Activated CD4-positive, alpha-beta memory T cell treated with anti-CD3 and anti-CD28 coated beads for 36 hours (primary cell): ENCODE measurements around the gene JMY. TPM values are rescaled to one million over a fixed set of nuclear protein-coding genes. Genes with fewer than 3 reads are reported as not detected.

Source experiments
- CTCF ChIA-PET: fragments of 350-600 bp; sonication (Branson Sonifier 250); formaldehyde crosslinking; loops from one replicate; lab custom pipeline; 2021; ENCODE audit warnings: antibody characterized with exemption, inconsistent platforms; lab: Charles Lee
- POLR2A ChIA-PET: fragments of 350-600 bp; sonication (Branson Sonifier 250); formaldehyde crosslinking; loops from one replicate; lab custom pipeline; 2021; ENCODE audit warnings: antibody characterized with exemption; lab: Charles Lee
- DNase-seq: peaks from one replicate; pipeline ENCODE4 v3.0.0-alpha.2; 2020
- H3K27ac Mint-ChIP-seq: one replicate; pipeline ENCODE4 v1.8.0; 2021; ENCODE audit warnings: mixed read lengths
- H3K27me3 Mint-ChIP-seq: one replicate; pipeline ENCODE4 v1.8.0; 2021; ENCODE audit warnings: mixed read lengths
- H3K36me3 Mint-ChIP-seq: one replicate; pipeline ENCODE4 v1.8.0; 2021; ENCODE audit warnings: mixed read lengths
- H3K4me1 Mint-ChIP-seq: one replicate; pipeline ENCODE4 v1.8.0; 2021; ENCODE audit warnings: low read depth, mixed read lengths
- H3K4me3 Mint-ChIP-seq: one replicate; pipeline ENCODE4 v1.8.0; 2021; ENCODE audit warnings: mild to moderate bottlenecking, mixed read lengths
- H3K9me3 Mint-ChIP-seq: one replicate; pipeline ENCODE4 v1.8.0; 2021; ENCODE audit warnings: mixed read lengths
- intact Hi-C: fragments of 100-400 bp; cut with micrococcal nuclease; formaldehyde crosslinking; loops from one replicate; pipeline ENCODE4 v1.15.1; 2023
- total RNA-seq, 2 experiments: library from RNA; stranded (reverse); gene quantifications; one replicate each; pipeline ENCODE4 v1.2.3, GENCODE V29; 2021

The JMY gene
- total RNA-seq, 2 experiments from 2014 or later: 8.6 to 9.1 TPM

DNA sequence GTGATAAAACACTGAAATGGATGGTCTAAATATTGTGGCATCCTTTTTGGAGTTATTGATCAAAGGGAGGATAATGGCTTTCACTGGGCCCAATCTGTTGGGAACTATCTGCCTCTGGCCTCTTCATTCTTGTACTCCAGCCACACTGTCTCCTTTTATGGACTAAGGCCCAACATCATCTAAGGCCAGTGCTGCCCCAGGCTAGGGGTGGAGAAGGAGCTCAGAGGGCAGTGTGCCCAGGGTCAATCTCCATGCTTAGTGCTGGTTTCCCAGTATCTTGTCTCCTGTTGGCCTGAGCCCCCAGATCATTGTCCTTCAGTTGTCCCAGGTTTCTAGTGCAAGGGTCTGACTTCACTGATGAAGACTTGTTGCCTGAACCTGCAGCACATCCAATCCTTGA is 26.4 kb upstream of the JMY start:
- Mint-ChIP-seq H3K4me3 (no peak overlapping the region), H3K27me3 (no peaks in the 10 kb centered on the region)
- POLR2A ChIA-PET: no interaction called here

GRCh38 chr5:79224286-79224984 is 11.5 kb upstream of the JMY start:
- DNase-seq: no peak
- Mint-ChIP-seq H3K36me3 (peaks cover 2% of the 10 kb centered on the region), H3K27me3 (no peaks in the 10 kb centered on the region), H3K27ac (no peak overlapping the region), H3K4me1 (peaks cover 14% of the 10 kb centered on the region), H3K4me3 (no peak overlapping the region), H3K9me3 (no peaks in the 10 kb centered on the region)
- CTCF ChIA-PET: no interaction called here
- POLR2A ChIA-PET: interaction anchor here (1.2 kb wide), 1 partner anchor 12 kb away, joined by 3 read pairs; the partner anchor contains the start of gene JMY
- intact Hi-C loops: no loop called here

More for the DNA sequence above, 26.4 kb upstream of the JMY start:
- no peaks in the 10 kb centered on the region for H3K4me1 Mint-ChIP-seq
- H3K36me3 Mint-ChIP-seq: no peaks in the 10 kb centered on the region
- H3K9me3 Mint-ChIP-seq: no peaks in the 10 kb centered on the region
- CTCF ChIA-PET: no interaction called here
- intact Hi-C loops: no loop called here
- DNase-seq: no peak
- no peak overlapping the region for H3K27ac Mint-ChIP-seq

- Mint-ChIP-seq H3K4me3 (no peak overlapping the region), H3K27ac (peak overlapping the region; percentile 49), H3K9me3 (no peaks in the 10 kb centered on the region), H3K4me1 (peaks cover 20% of the 10 kb centered on the region), H3K27me3 (no peaks in the 10 kb centered on the region), H3K36me3 (peaks cover 4% of the 10 kb centered on the region)
- POLR2A ChIA-PET: interaction anchor here (1.2 kb wide), 1 partner anchor 11 kb away, joined by 3 read pairs; the partner anchor contains the start of gene JMY
- CTCF ChIA-PET: no interaction called here
- DNase-seq: peak; percentile 32
- intact Hi-C loops: no loop called here
Measured at GRCh38 chr5:79225026-79225425, 10.9 kb upstream of the JMY start.

DNA sequence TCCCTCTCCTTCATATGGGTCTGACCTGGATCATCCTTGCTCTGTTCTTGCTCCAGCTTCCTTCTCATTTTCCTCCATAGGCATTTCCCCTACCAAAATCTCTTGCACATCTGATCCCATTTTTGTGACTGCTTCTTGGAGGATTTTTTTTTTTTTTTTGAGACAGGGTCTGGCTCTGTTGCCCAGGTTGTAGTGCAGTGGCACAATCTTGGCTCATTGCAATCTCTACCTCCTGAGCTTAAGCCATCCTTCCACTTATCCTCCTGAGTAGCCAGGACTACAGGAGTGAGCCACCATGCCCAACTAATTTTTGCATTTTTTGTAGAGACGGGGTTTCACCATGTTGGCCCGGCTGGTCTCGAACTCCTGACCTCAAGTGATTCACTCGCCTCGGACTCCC is 10.5 kb upstream of the JMY start:
- peaks cover 4% of the 10 kb centered on the region for H3K36me3 Mint-ChIP-seq
- ChIA-PET POLR2A (interaction anchor here (1.2 kb wide), 1 partner anchor 11 kb away, joined by 3 read pairs; the partner anchor contains the start of gene JMY), CTCF (interaction anchor here (1.0 kb wide), 1 partner anchor 92 kb away, joined by 4 read pairs; no protein-coding TSS in a partner anchor)
- no peaks in the 10 kb centered on the region for H3K9me3 Mint-ChIP-seq
- peak overlapping the region; percentile 61 for H3K27ac Mint-ChIP-seq
- intact Hi-C loops: no loop called here
- H3K4me1 Mint-ChIP-seq: peaks cover 20% of the 10 kb centered on the region
- no peak for DNase-seq
- H3K27me3 Mint-ChIP-seq: no peaks in the 10 kb centered on the region
- H3K4me3 Mint-ChIP-seq: no peak overlapping the region

DNA sequence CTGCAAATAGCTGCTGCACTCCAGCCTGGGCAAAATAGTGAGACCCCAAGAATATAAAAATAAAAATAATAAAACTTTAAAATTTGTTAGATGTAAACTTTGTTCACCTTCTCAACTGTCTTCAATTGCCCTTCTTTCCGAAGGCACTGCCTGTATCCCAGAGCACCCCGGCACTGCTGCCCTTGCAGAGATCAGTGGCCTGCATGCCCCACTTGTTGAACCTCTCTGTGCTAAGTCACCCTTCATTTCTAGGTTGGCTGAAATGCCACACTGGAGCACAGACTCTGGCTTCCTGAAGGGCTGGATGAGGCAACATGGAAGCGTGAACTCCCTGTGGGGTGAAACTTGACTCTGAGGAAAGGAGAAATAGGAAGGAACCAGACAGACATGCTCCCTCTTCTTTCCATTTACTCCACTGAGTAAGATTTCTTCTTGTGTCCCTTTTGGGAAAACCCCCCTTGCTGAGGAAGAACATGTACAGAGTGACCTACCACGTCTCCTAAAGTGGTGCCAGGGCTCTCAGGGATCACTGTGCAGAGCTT is 8.4 kb upstream of the JMY start:
- POLR2A ChIA-PET: no interaction called here

DNA sequence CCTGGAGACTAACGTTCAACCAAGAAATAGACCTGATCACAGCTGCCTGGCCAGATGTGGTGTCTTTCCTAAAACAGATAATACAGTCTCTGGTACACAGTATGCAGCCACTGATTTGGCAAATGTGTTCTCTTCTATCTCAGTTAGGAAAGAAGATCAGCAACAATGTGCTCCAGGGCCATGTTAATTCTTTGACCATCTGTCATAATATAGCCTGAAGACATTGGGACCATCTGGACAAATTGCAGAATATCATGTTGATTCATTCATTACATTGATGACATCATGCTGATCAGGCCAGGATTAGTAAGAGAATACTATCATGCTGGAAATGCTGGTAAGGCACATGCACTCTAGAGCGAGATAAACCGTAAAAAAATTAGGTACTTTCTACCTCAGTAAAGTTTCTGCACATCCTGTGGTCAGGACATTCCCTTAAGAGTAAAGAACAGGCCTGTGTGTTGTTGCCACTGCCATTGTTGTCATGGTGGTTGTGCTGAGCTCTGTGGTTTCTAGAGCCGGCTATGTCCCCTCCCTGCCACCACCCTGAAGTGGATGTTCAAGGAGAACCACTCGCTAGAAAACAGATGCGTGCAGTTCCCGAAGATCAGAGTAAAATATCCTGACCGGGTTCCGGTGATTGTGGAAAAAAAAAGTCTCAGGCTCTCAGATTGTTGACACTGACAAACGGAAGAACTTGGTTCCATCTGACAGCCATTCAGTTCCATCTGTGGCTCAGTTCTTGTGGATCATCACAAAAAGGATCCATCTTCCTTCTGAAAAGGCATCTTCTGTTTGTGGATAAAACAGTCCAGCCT is 6.4 kb upstream of the JMY start:
- peaks cover 2% of the 10 kb centered on the region for H3K36me3 Mint-ChIP-seq
- ChIA-PET POLR2A (no interaction called here), CTCF (no interaction called here)
- H3K4me1 Mint-ChIP-seq: peaks cover 20% of the 10 kb centered on the region
- peak overlapping the region; percentile 86 for H3K27ac Mint-ChIP-seq
- intact Hi-C loops: loop anchor here (10.0 kb wide), 1 partner anchor 1425 kb away; the partner anchor contains the start of genes DHFR and MSH3
- H3K27me3 Mint-ChIP-seq: no peaks in the 10 kb centered on the region
- H3K9me3 Mint-ChIP-seq: no peaks in the 10 kb centered on the region
- DNase-seq: peak; percentile 71
- H3K4me3 Mint-ChIP-seq: no peak overlapping the region

More for the DNA sequence above, 8.4 kb upstream of the JMY start:
- Mint-ChIP-seq H3K27me3 (no peaks in the 10 kb centered on the region), H3K9me3 (no peaks in the 10 kb centered on the region), H3K36me3 (peaks cover 3% of the 10 kb centered on the region), H3K4me3 (no peak overlapping the region), H3K27ac (no peak overlapping the region), H3K4me1 (peaks cover 20% of the 10 kb centered on the region)
- no peak for DNase-seq
- CTCF ChIA-PET: interaction anchor here (1.1 kb wide), 1 partner anchor 94 kb away, joined by 4 read pairs; no protein-coding TSS in a partner anchor
- intact Hi-C loops: no loop called here

- intact Hi-C loops: loop anchor here (2.0 to 10.0 kb wide), 4 partner anchors 102 to 1420 kb away; partner anchors contain the start of genes DHFR, HOMER1 and MSH3
- peaks cover 9% of the 10 kb centered on the region for H3K4me1 Mint-ChIP-seq
- H3K9me3 Mint-ChIP-seq: no peaks in the 10 kb centered on the region
- H3K36me3 Mint-ChIP-seq: peaks cover 7% of the 10 kb centered on the region
- POLR2A ChIA-PET: interaction anchor here (1.1 to 1.8 kb wide), 2 partner anchors 250 to 755 kb away, joined by 4 to 6 read pairs; partner anchors contain the start of gene ARSB
- no peaks in the 10 kb centered on the region for H3K27me3 Mint-ChIP-seq
- no peak for DNase-seq
- peak overlapping the region; percentile 98 for H3K27ac Mint-ChIP-seq
- CTCF ChIA-PET: interaction anchor here (1.3 to 1.6 kb wide), 2 partner anchors 101 to 102 kb away, joined by 4 read pairs; no protein-coding TSS in a partner anchor
- H3K4me3 Mint-ChIP-seq: peak overlapping the region; percentile 94
Measured at GRCh38 chr5:79235261-79235633, 684 bp upstream of the JMY start.

- Mint-ChIP-seq H3K9me3 (no peaks in the 10 kb centered on the region), H3K4me3 (peak overlapping the region; percentile 92), H3K4me1 (peaks cover 19% of the 10 kb centered on the region), H3K27ac (peak overlapping the region; percentile 58), H3K36me3 (peaks cover 11% of the 10 kb centered on the region), H3K27me3 (no peaks in the 10 kb centered on the region)
- intact Hi-C loops: loop anchor here (2.0 to 10.0 kb wide), 4 partner anchors 276 to 1418 kb away; partner anchors contain the start of genes AP3B1, DHFR, HOMER1 and MSH3
- ChIA-PET POLR2A (interaction anchor here (0.6 to 1.8 kb wide), 8 partner anchors 12 to 326 kb away, joined by 3 to 8 read pairs (median 4); partner anchors contain the start of gene ARSB), CTCF (interaction anchor here (1.4 to 1.8 kb wide), 2 partner anchors 22 to 103 kb away, joined by 3 to 9 read pairs; no protein-coding TSS in a partner anchor)
- DNase-seq: peak; percentile 40
Measured at GRCh38 chr5:79236362-79236969, 535 bp downstream of the JMY start.

- peak; percentile 61 for DNase-seq
- ChIA-PET POLR2A (interaction anchor here (0.6 to 1.8 kb wide), 8 partner anchors 12 to 755 kb away, joined by 3 to 8 read pairs (median 4); partner anchors contain the start of gene HOMER1), CTCF (interaction anchor here (1.3 to 1.8 kb wide), 4 partner anchors 13 to 212 kb away, joined by 3 to 9 read pairs (median 4); no protein-coding TSS in a partner anchor)
- Mint-ChIP-seq H3K4me1 (peaks cover 26% of the 10 kb centered on the region), H3K9me3 (no peaks in the 10 kb centered on the region), H3K4me3 (peak overlapping the region; percentile 92), H3K36me3 (peaks cover 11% of the 10 kb centered on the region), H3K27me3 (no peaks in the 10 kb centered on the region), H3K27ac (peak overlapping the region; percentile 87)
- intact Hi-C loops: loop anchor here (1.0 to 10.0 kb wide), 5 partner anchors 253 to 1418 kb away; partner anchors contain the start of genes AP3B1, DHFR, HOMER1 and MSH3
Measured at GRCh38 chr5:79236970-79237739, 1.2 kb downstream of the JMY start.
